Panc1 (cell line): ENCODE measurements around the gene ACKR2.

Source experiments
- POLR2AphosphoS5 ChIP-seq: IDR thresholded peaks from 2 replicates; pipeline ENCODE4 v1.6.1; 2012; ENCODE audit warnings: mild to moderate bottlenecking, low read depth, low read length, moderate library complexity
- SIN3A ChIP-seq: IDR thresholded peaks from 2 replicates; pipeline ENCODE4 v1.6.1; 2012; ENCODE audit warnings: low read depth, mild to moderate bottlenecking, low read length, moderate library complexity, borderline replicate concordance; ENCODE audit not compliant: insufficient read depth
- TCF7L2 ChIP-seq: IDR thresholded peaks from 2 replicates; pipeline ENCODE4 v1.6.1; 2011; ENCODE audit warnings: mild to moderate bottlenecking, low read depth, low read length, inconsistent platforms
- TF ChIP-seq, protein P1 (sequence below): fragments of 450-650 bp; IDR thresholded peaks from 2 replicates; pipeline ENCODE4 v1.5.1; 2017; ENCODE audit warnings: mild to moderate bottlenecking
- TF ChIP-seq, protein P2 (sequence below), 2 experiments: IDR thresholded peaks; 2 replicates each; pipeline ENCODE4 v1.6.1; 2011 to 2012; ENCODE audit warnings: low read depth in 2 of 2, control low read depth in 1 of 2, low read length in 1 of 2, mild to moderate bottlenecking in 1 of 2, moderate library complexity in 1 of 2; ENCODE audit not compliant: insufficient read depth in 1 of 2

DNA sequence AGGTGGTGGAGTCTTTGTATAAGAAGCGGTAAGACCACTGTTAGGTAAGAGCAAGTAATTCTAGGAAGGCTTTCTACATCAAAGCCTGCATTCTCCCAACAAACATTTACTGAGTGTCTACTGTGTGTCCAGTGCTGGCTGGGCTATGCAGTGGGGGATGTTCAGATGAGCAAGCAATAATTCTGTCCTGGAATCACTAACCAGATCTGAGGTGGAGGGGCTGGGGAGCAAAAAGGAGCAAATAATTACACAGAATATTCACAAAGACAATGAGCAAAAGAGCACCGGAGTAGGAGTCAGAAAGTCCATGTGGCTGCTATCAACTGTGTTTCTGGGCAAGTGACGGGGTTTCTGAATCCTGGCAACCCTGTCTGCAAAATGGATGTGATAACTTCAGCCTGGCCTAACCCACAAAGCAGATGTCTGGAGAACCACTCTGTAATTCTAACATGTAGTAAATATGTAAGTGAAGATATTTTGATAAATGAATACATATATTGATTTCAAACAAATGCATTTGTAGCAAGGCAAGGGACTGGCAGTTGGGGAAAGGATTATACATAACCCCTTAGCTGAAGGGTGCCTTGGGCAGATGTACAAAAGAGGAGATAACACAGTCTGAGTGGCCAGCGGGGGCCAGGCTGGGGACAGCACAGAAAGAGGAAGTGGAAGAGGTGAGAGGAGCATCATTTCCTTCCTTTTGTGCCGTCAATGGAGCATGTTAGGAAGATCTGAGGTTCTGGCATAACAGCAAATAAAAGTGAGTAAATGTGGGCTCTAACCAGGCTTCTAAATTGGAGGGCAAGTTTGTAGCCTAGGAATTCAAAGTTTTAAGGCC lies 37.7 kb downstream of the ACKR2 start:
- TF ChIP-seq POLR2AphosphoS5 = no peak
- TF ChIP-seq, protein P1, sequence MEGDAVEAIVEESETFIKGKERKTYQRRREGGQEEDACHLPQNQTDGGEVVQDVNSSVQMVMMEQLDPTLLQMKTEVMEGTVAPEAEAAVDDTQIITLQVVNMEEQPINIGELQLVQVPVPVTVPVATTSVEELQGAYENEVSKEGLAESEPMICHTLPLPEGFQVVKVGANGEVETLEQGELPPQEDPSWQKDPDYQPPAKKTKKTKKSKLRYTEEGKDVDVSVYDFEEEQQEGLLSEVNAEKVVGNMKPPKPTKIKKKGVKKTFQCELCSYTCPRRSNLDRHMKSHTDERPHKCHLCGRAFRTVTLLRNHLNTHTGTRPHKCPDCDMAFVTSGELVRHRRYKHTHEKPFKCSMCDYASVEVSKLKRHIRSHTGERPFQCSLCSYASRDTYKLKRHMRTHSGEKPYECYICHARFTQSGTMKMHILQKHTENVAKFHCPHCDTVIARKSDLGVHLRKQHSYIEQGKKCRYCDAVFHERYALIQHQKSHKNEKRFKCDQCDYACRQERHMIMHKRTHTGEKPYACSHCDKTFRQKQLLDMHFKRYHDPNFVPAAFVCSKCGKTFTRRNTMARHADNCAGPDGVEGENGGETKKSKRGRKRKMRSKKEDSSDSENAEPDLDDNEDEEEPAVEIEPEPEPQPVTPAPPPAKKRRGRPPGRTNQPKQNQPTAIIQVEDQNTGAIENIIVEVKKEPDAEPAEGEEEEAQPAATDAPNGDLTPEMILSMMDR = no peak
- TF ChIP-seq, protein P2, sequence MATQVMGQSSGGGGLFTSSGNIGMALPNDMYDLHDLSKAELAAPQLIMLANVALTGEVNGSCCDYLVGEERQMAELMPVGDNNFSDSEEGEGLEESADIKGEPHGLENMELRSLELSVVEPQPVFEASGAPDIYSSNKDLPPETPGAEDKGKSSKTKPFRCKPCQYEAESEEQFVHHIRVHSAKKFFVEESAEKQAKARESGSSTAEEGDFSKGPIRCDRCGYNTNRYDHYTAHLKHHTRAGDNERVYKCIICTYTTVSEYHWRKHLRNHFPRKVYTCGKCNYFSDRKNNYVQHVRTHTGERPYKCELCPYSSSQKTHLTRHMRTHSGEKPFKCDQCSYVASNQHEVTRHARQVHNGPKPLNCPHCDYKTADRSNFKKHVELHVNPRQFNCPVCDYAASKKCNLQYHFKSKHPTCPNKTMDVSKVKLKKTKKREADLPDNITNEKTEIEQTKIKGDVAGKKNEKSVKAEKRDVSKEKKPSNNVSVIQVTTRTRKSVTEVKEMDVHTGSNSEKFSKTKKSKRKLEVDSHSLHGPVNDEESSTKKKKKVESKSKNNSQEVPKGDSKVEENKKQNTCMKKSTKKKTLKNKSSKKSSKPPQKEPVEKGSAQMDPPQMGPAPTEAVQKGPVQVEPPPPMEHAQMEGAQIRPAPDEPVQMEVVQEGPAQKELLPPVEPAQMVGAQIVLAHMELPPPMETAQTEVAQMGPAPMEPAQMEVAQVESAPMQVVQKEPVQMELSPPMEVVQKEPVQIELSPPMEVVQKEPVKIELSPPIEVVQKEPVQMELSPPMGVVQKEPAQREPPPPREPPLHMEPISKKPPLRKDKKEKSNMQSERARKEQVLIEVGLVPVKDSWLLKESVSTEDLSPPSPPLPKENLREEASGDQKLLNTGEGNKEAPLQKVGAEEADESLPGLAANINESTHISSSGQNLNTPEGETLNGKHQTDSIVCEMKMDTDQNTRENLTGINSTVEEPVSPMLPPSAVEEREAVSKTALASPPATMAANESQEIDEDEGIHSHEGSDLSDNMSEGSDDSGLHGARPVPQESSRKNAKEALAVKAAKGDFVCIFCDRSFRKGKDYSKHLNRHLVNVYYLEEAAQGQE (IDR thresholded peaks at IDR 0.05; ENCODE audit: insufficient read depth in 1 of 2, low read depth in 2 of 2, low read length in 1 of 2) = no peak
- no peak for TF ChIP-seq SIN3A
- TF ChIP-seq TCF7L2 = no peak
